Endodermal cell (in vitro differentiated cells): Measurements from ENCODE around the gene CAMTA1. TPM values are rescaled to one million over a fixed set of nuclear protein-coding genes. Genes with fewer than 3 reads are reported as not detected.

Experiments used
- DNase-seq: peaks from one replicate; pipeline ENCODE4 v3.0.0-alpha.2; 2017
- H3K27ac ChIP-seq: 2 replicates; pipeline ENCODE4 v1.5.1; 2013; ENCODE audit warnings: mild to moderate bottlenecking, low read depth, low read length, moderate library complexity
- H3K27me3 ChIP-seq: 2 replicates; pipeline ENCODE4 v1.6.1; 2013; ENCODE audit warnings: mild to moderate bottlenecking, low read length, moderate library complexity; ENCODE audit not compliant: insufficient read depth, control insufficient read depth, poor library complexity, severe bottlenecking
- H3K36me3 ChIP-seq: 2 replicates; pipeline ENCODE4 v1.7.0; 2013; ENCODE audit warnings: mild to moderate bottlenecking, low read length, moderate library complexity; ENCODE audit not compliant: control insufficient read depth, insufficient read depth
- H3K4me1 ChIP-seq: one replicate; pipeline ENCODE4 v1.7.0; 2013; ENCODE audit warnings: low read length; ENCODE audit not compliant: control insufficient read depth, insufficient read depth
- H3K4me3 ChIP-seq: 2 replicates; pipeline ENCODE4 v1.5.1; 2013; ENCODE audit warnings: mild to moderate bottlenecking, low read length, moderate library complexity
- H3K9ac ChIP-seq: 2 replicates; pipeline ENCODE4 v1.6.1; 2013; ENCODE audit warnings: mild to moderate bottlenecking, low read length, moderate library complexity; ENCODE audit not compliant: poor library complexity, severe bottlenecking; ENCODE audit errors: extremely low read depth
- H3K9me3 ChIP-seq: 2 replicates; pipeline ENCODE4 v1.6.1; 2013; ENCODE audit warnings: mild to moderate bottlenecking, low read length, moderate library complexity; ENCODE audit not compliant: control insufficient read depth
- H3K27ac Mint-ChIP-seq: 2 replicates; pipeline ENCODE4 v1.8.0; 2020; ENCODE audit warnings: mixed read lengths
- H3K27me3 Mint-ChIP-seq: 2 replicates; pipeline ENCODE4 v1.8.0; 2021; ENCODE audit warnings: mild to moderate bottlenecking, mixed read lengths; ENCODE audit not compliant: insufficient read depth
- H3K36me3 Mint-ChIP-seq: 2 replicates; pipeline ENCODE4 v1.8.0; 2020; ENCODE audit warnings: low read depth, mixed read lengths
- H3K4me1 Mint-ChIP-seq: 2 replicates; pipeline ENCODE4 v1.8.0; 2020; ENCODE audit warnings: mixed read lengths
- H3K4me3 Mint-ChIP-seq: 2 replicates; pipeline ENCODE4 v1.8.0; 2020; ENCODE audit warnings: mild to moderate bottlenecking, moderate library complexity, mixed read lengths
- H3K9me3 Mint-ChIP-seq: 2 replicates; pipeline ENCODE4 v1.8.0; 2020; ENCODE audit warnings: mild to moderate bottlenecking, mixed read lengths
- CTCF ChIP-seq: fragments of 200-600 bp; sonication (generic); conservative IDR thresholded peaks from 2 replicates; pipeline ENCODE4 v1.5.0; 2021; ENCODE audit warnings: antibody characterized with exemption, mild to moderate bottlenecking
- WGBS, 2 experiments: methylation state at CpG; one replicate each; pipeline versions ENCODE4 v1.1.5 to v1.1.7; 2013; ENCODE audit warnings: missing lambda C conversion rate in 2 of 2, mixed read lengths in 1 of 2; ENCODE audit not compliant: insufficient coverage in 1 of 2, insufficient read length in 1 of 2; 5-methylcytosine and 5-hydroxymethylcytosine counted together
- total RNA-seq, 2 donors: library from RNA; stranded (reverse); fragmentation: NEBNext Ultra II Directional in 1 of 2; extraction: Animal tissue kit (Norgen Biotek cat#: 25700) in 1 of 2; gene quantifications; 2 replicates in 1 of 2; 3 replicates in 1 of 2; pipeline ENCODE4 v1.2.1, GENCODE V29; 2021

The CAMTA1 gene
- total RNA-seq, 2 donors from 2014 or later, result 123 to 137 TPM

GRCh38 chr1:7032992-7033391 lies 247.7 kb downstream of the CAMTA1 start:
- H3K4me1 Mint-ChIP-seq, result no peaks in the 10 kb centered on the region
- DNase-seq, result no peak
- H3K36me3 Mint-ChIP-seq, result no peaks in the 10 kb centered on the region

GRCh38 chr1:7036386-7036785 lies 251.1 kb downstream of the CAMTA1 start:
- peaks cover 21% of the 10 kb centered on the region for H3K9me3 Mint-ChIP-seq
- DNase-seq, result peak; percentile 1
- H3K4me3 ChIP-seq, result no peak overlapping the region
- H3K36me3 ChIP-seq, result no peaks in the 10 kb centered on the region
- 93% methylated on average over 6 to 8 of the region's 8 CpGs for WGBS, 2 experiments
- H3K9ac ChIP-seq, result no peak overlapping the region
- H3K4me1 Mint-ChIP-seq, result no peaks in the 10 kb centered on the region
- no peak overlapping the region for H3K27ac ChIP-seq
- H3K4me3 Mint-ChIP-seq, result no peak overlapping the region
- no peaks in the 10 kb centered on the region for H3K27me3 ChIP-seq
- peaks cover 4% of the 10 kb centered on the region for H3K27me3 Mint-ChIP-seq
- no peaks in the 10 kb centered on the region for H3K36me3 Mint-ChIP-seq
- no peaks in the 10 kb centered on the region for H3K9me3 ChIP-seq
- no peak overlapping the region for H3K27ac Mint-ChIP-seq
- H3K4me1 ChIP-seq, result no peaks in the 10 kb centered on the region
- no peak for TF ChIP-seq CTCF

More at GRCh38 chr1:7032992-7033391, 247.7 kb downstream of the CAMTA1 start:
- Mint-ChIP-seq H3K27ac (no peak overlapping the region), H3K27me3 (peaks cover 4% of the 10 kb centered on the region), H3K4me3 (no peak overlapping the region), H3K9me3 (peaks cover 25% of the 10 kb centered on the region)
- no peak overlapping the region for H3K27ac ChIP-seq
- no peak for TF ChIP-seq CTCF
- H3K4me3 ChIP-seq, result no peak overlapping the region
- no peaks in the 10 kb centered on the region for H3K4me1 ChIP-seq
- no peak overlapping the region for H3K9ac ChIP-seq
- no peaks in the 10 kb centered on the region for H3K36me3 ChIP-seq
- H3K27me3 ChIP-seq, result no peaks in the 10 kb centered on the region
- H3K9me3 ChIP-seq, result no peaks in the 10 kb centered on the region
- WGBS, 2 experiments, result 98% methylated on average over 2 of the region's 2 CpGs; no CpG with 5 or more reads in 1 of the 2 experiments

- no peak overlapping the region for H3K9ac ChIP-seq
- H3K27ac ChIP-seq, result no peak overlapping the region
- no peaks in the 10 kb centered on the region for H3K36me3 ChIP-seq
- WGBS, 2 experiments, result 90 to 93% methylated on average over 6 to 8 of the region's 8 CpGs
- no peaks in the 10 kb centered on the region for H3K4me1 ChIP-seq
- no peak overlapping the region for H3K4me3 ChIP-seq
- Mint-ChIP-seq H3K4me1 (peaks cover 3% of the 10 kb centered on the region), H3K27me3 (no peaks in the 10 kb centered on the region), H3K27ac (no peak overlapping the region), H3K9me3 (no peaks in the 10 kb centered on the region), H3K36me3 (no peaks in the 10 kb centered on the region), H3K4me3 (no peak overlapping the region)
- DNase-seq, result no peak
- H3K9me3 ChIP-seq, result no peaks in the 10 kb centered on the region
- no peaks in the 10 kb centered on the region for H3K27me3 ChIP-seq
- TF ChIP-seq CTCF, result no peak
Observed at GRCh38 chr1:7039590-7040220, 254.5 kb downstream of the CAMTA1 start.
